HepG2 (cell line): Measurements from ENCODE around the gene ADCY9. TPM values are rescaled to one million over a fixed set of nuclear protein-coding genes. Genes with fewer than 3 reads are reported as not detected.

ENCODE experiments used
- ADNP ChIP-seq: sonication (generic); formaldehyde crosslinking; IDR thresholded peaks from 2 replicates; pipeline ENCODE4 v1.4.0; 2020; ENCODE audit warnings: missing genetic modification reagents
- CC2D1A ChIP-seq: sonication (generic); formaldehyde crosslinking; IDR thresholded peaks from 2 replicates; pipeline ENCODE4 v1.8.1; 2023; ENCODE audit warnings: mild to moderate bottlenecking, missing genetic modification reagents
- CENPT ChIP-seq: sonication (generic); formaldehyde crosslinking; IDR thresholded peaks from 2 replicates; pipeline ENCODE4 v1.8.0; 2022; ENCODE audit warnings: low read depth, mild to moderate bottlenecking, moderate library complexity, missing genetic modification reagents
- ELF3 ChIP-seq: IDR thresholded peaks from 2 replicates; pipeline ENCODE4 v1.6.1; 2016; ENCODE audit warnings: missing genetic modification reagents, missing compliant biosample characterization
- HNRNPLL ChIP-seq: fragments of 200-400 bp; formaldehyde crosslinking; IDR thresholded peaks from 2 replicates; pipeline ENCODE4 v1.6.1; 2017; ENCODE audit warnings: mild to moderate bottlenecking, low read depth, low read length; ENCODE audit not compliant: poor library complexity, severe bottlenecking
- KLF16 ChIP-seq, 2 experiments: sonication (generic) in 1 of 2; formaldehyde crosslinking in 1 of 2; IDR thresholded peaks; 2 replicates each; pipeline versions ENCODE4 v1.6.1 to v1.8.0; 2016 to 2023; ENCODE audit warnings: missing genetic modification reagents in 2 of 2, missing compliant biosample characterization in 1 of 2
- MXI1 ChIP-seq: IDR thresholded peaks from 3 replicates; pipeline ENCODE4 v1.6.1; 2012; ENCODE audit warnings: low read depth, low read length, inconsistent platforms, borderline replicate concordance
- PHF5A ChIP-seq: IDR thresholded peaks from one replicate; pipeline ENCODE4 v1.6.1; 2018; ENCODE audit warnings: low read depth, missing genetic modification reagents; ENCODE audit not compliant: unreplicated experiment
- PTBP1 ChIP-seq: fragments of 200-400 bp; formaldehyde crosslinking; IDR thresholded peaks from 2 replicates; pipeline ENCODE4 v1.6.1; 2018; ENCODE audit warnings: low read length, low read depth; ENCODE audit not compliant: poor library complexity, severe bottlenecking
- SOX5 ChIP-seq: IDR thresholded peaks from 2 replicates; pipeline ENCODE4 v1.6.1; 2016; ENCODE audit warnings: borderline replicate concordance
- WIZ ChIP-seq: sonication (generic); formaldehyde crosslinking; IDR thresholded peaks from 2 replicates; pipeline ENCODE4 v1.5.1; 2020; ENCODE audit warnings: mild to moderate bottlenecking, missing genetic modification reagents
- YEATS4 ChIP-seq: sonication (generic); formaldehyde crosslinking; IDR thresholded peaks from 2 replicates; pipeline ENCODE4 v1.4.0; 2020; ENCODE audit warnings: missing genetic modification reagents, borderline replicate concordance
- ZBTB34 ChIP-seq: sonication (generic); formaldehyde crosslinking; IDR thresholded peaks from 2 replicates; pipeline ENCODE4 v1.8.0; 2022; ENCODE audit warnings: mild to moderate bottlenecking, missing genetic modification reagents
- ZNF10 ChIP-seq: sonication (generic); formaldehyde crosslinking; IDR thresholded peaks from 2 replicates; pipeline ENCODE4 v1.4.0; 2020; ENCODE audit warnings: mild to moderate bottlenecking, low read depth, missing genetic modification reagents, borderline replicate concordance
- ZNF160 ChIP-seq: sonication (generic); formaldehyde crosslinking; IDR thresholded peaks from 2 replicates; pipeline ENCODE4 v1.8.0; 2022; ENCODE audit warnings: mild to moderate bottlenecking, inconsistent platforms, missing genetic modification reagents
- ZNF704 ChIP-seq: sonication (generic); formaldehyde crosslinking; IDR thresholded peaks from 2 replicates; pipeline ENCODE4 v1.8.1; 2023; ENCODE audit warnings: mild to moderate bottlenecking, inconsistent platforms, moderate library complexity, missing genetic modification reagents, borderline replicate concordance
- polyA plus RNA-seq, 8 experiments: library from polyadenylated mRNA; depleted of rRNA in 3 of 8; stranded (reverse) in 7 of 8; unstranded in 1 of 8; fragments of >200 nt; fragmentation: Illumina TruSeq in 4 of 8; extraction: Trizol in 4 of 8; gene quantifications; 2 replicates each; pipeline versions ENCODE4 v1.2.1 to v1.2.3, GENCODE V29; 2011 to 2016; ENCODE audit warnings: low read depth in 4 of 8, missing spikeins in 1 of 8, mixed read lengths in 1 of 8; ENCODE audit not compliant: insufficient read depth in 1 of 8
- total RNA-seq, 5 experiments: library from RNA; depleted of rRNA; stranded (reverse); fragments of >200 nt; fragmentation: Illumina TruSeq; extraction: Trizol; gene quantifications; 2 replicates each; pipeline ENCODE4 v1.2.3, GENCODE V29; 2016; ENCODE audit warnings: low read depth in 1 of 5
- TF ChIP-seq, protein P1 (sequence below): IDR thresholded peaks from 2 replicates; pipeline ENCODE4 v1.6.1; 2016; ENCODE audit warnings: low read depth, missing genetic modification reagents, missing compliant biosample characterization
- TF ChIP-seq, protein P2 (sequence below): sonication (generic); formaldehyde crosslinking; IDR thresholded peaks from 2 replicates; pipeline ENCODE4 v1.4.0; 2020; ENCODE audit warnings: missing genetic modification reagents, borderline replicate concordance

The ADCY9 gene
- total and polyA plus RNA-seq, 2 of the 13 experiments (the other 11 are each of a cell fraction or from before 2014, with no cell fraction given): 11.2 to 13.9 TPM

GRCh38 chr16:4011940-4012629 lies 104.2 kb downstream of the ADCY9 start (continued):
- TF ChIP-seq HNRNPLL (no peak), ADNP (no peak), SOX5 (CRISPR knock-in tag) (no peak), ELF3 (CRISPR knock-in tag) (no peak), PTBP1 (no peak), ZNF10 (CRISPR knock-in tag) (no peak), MXI1 (no peak), KLF16 (CRISPR knock-in tag; IDR thresholded peaks at IDR 0.05) (no peak), ZBTB34 (CRISPR knock-in tag) (no peak), CENPT (CRISPR knock-in tag) (no peak), CC2D1A (CRISPR knock-in tag) (no peak), ZNF160 (no peak), WIZ (CRISPR knock-in tag) (no peak), YEATS4 (CRISPR knock-in tag) (no peak), ZNF704 (CRISPR knock-in tag) (no peak), PHF5A (CRISPR knock-in tag) (no peak)
- TF ChIP-seq, protein P1, sequence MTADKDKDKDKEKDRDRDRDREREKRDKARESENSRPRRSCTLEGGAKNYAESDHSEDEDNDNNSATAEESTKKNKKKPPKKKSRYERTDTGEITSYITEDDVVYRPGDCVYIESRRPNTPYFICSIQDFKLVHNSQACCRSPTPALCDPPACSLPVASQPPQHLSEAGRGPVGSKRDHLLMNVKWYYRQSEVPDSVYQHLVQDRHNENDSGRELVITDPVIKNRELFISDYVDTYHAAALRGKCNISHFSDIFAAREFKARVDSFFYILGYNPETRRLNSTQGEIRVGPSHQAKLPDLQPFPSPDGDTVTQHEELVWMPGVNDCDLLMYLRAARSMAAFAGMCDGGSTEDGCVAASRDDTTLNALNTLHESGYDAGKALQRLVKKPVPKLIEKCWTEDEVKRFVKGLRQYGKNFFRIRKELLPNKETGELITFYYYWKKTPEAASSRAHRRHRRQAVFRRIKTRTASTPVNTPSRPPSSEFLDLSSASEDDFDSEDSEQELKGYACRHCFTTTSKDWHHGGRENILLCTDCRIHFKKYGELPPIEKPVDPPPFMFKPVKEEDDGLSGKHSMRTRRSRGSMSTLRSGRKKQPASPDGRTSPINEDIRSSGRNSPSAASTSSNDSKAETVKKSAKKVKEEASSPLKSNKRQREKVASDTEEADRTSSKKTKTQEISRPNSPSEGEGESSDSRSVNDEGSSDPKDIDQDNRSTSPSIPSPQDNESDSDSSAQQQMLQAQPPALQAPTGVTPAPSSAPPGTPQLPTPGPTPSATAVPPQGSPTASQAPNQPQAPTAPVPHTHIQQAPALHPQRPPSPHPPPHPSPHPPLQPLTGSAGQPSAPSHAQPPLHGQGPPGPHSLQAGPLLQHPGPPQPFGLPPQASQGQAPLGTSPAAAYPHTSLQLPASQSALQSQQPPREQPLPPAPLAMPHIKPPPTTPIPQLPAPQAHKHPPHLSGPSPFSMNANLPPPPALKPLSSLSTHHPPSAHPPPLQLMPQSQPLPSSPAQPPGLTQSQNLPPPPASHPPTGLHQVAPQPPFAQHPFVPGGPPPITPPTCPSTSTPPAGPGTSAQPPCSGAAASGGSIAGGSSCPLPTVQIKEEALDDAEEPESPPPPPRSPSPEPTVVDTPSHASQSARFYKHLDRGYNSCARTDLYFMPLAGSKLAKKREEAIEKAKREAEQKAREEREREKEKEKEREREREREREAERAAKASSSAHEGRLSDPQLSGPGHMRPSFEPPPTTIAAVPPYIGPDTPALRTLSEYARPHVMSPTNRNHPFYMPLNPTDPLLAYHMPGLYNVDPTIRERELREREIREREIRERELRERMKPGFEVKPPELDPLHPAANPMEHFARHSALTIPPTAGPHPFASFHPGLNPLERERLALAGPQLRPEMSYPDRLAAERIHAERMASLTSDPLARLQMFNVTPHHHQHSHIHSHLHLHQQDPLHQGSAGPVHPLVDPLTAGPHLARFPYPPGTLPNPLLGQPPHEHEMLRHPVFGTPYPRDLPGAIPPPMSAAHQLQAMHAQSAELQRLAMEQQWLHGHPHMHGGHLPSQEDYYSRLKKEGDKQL: no peak
- TF ChIP-seq, protein P2, sequence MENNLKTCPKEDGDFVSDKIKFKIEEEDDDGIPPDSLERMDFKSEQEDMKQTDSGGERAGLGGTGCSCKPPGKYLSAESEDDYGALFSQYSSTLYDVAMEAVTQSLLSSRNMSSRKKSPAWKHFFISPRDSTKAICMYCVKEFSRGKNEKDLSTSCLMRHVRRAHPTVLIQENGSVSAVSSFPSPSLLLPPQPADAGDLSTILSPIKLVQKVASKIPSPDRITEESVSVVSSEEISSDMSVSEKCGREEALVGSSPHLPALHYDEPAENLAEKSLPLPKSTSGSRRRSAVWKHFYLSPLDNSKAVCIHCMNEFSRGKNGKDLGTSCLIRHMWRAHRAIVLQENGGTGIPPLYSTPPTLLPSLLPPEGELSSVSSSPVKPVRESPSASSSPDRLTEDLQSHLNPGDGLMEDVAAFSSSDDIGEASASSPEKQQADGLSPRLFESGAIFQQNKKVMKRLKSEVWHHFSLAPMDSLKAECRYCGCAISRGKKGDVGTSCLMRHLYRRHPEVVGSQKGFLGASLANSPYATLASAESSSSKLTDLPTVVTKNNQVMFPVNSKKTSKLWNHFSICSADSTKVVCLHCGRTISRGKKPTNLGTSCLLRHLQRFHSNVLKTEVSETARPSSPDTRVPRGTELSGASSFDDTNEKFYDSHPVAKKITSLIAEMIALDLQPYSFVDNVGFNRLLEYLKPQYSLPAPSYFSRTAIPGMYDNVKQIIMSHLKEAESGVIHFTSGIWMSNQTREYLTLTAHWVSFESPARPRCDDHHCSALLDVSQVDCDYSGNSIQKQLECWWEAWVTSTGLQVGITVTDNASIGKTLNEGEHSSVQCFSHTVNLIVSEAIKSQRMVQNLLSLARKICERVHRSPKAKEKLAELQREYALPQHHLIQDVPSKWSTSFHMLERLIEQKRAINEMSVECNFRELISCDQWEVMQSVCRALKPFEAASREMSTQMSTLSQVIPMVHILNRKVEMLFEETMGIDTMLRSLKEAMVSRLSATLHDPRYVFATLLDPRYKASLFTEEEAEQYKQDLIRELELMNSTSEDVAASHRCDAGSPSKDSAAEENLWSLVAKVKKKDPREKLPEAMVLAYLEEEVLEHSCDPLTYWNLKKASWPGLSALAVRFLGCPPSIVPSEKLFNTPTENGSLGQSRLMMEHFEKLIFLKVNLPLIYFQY (CRISPR knock-in tag): no peak
